D721Med (cell line): ENCODE measurements around the gene GJB2.

ENCODE experiments used
- DNase-seq: peaks from one replicate; pipeline ENCODE4 v3.0.0; 2011; ENCODE audit warnings: low spot score; ENCODE audit not compliant: insufficient read length
- FAIRE-seq: peaks from 2 replicates; lab custom pipeline; 2011; peaks lifted over from hg19 to GRCh38; lab: Jason Lieb, UNC
- CTCF ChIP-seq: IDR thresholded peaks from 2 replicates; pipeline ENCODE4 v1.5.1; 2012; ENCODE audit warnings: mild to moderate bottlenecking, control low read depth; ENCODE audit not compliant: insufficient read depth; ENCODE audit errors: missing control alignments

Gene GJB2

DNA sequence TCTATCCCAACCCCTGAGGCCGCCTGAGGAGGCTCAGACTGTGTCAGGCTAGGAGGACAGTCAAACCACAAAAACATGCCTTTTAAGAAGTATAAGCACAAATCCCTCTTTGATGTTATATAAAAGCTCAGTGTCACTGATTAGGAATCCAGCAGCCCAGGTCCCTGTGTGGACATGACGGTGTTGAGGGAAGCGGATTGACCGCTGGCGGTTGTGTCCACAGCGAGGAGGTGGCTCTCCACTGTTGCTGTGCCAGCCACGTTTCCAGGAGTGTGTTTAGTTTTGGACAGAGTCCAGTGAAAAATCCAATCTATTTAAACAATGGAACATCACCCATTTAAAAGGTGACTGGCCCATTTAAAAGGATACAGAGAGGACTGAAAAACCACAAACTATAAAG is 24.3 kb downstream of the GJB2 start:
- DNase-seq (no peak), FAIRE-seq (no peak)
- no peak for TF ChIP-seq CTCF

DNA sequence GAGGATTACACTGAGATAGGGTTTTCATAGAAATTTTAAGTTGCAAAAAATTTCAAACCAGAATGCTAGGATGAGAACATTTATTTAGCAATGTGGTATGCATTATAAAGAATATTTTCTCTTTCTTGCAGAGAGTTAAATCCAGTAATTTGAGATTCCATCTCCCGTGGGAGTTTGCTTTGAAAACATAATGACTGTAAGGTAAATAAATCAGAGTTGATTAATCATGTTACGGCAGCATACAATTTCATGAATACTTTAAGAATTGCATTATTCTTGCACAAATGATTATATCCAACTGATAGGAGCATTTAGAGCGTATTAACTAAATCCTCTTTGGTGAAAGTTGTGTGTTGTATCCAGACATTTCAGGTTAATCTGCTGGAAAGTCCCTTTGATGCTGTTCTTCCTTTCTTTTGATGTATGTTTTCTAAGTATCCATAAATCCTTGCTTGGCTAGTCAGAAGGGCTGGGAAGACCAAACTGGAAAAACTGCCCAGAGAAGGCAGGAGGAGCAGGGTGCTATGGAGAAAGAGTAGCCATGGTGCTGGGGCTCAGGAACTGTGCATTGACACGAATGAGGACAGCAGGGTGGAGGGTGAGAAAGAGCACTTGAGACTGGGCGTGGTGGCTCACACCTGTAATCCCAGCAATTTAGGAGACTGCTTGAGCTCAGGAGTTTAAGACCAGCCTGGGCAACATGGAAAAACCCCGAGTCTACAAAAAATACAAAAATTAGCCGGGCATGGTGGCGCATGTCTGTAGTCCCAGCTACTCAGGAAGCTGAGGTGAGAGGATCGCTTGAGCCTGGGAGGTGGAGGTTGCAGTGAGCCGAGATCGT is 27.1 kb downstream of the GJB2 start:
- DNase-seq = no peak
- FAIRE-seq = no peak
- TF ChIP-seq CTCF = no peak

- DNase-seq = no peak
- FAIRE-seq = no peak
- no peak for TF ChIP-seq CTCF
Observed at GRCh38 chr13:20161951-20162300, 30.8 kb downstream of the GJB2 start.

GRCh38 chr13:20161275-20161950 is 31.3 kb downstream of the GJB2 start:
- TF ChIP-seq CTCF = no peak
- DNase-seq = no peak
- FAIRE-seq = no peak

GRCh38 chr13:20160306-20161274 is 32.1 kb downstream of the GJB2 start, which contains the start of gene GJA3:
Gene GJA3 (minus strand): TSS chr13:20161052. CDS start chr13:20143288, 17,764 bp downstream.
- FAIRE-seq = no peak
- TF ChIP-seq CTCF = no peak
- no peak for DNase-seq

GRCh38 chr13:20159646-20160305 is 33.0 kb downstream of the GJB2 start:
- no peak for TF ChIP-seq CTCF
- no peak for FAIRE-seq
- no peak for DNase-seq
